ENCODE results near the gene ARHGAP22. TPM values are rescaled to one million over a fixed set of nuclear protein-coding genes. Genes with fewer than 3 reads are reported as not detected.
"Not testable (repeated sequence)": the region's sequence is repeated elsewhere in the genome, so short reads cannot be mapped to it uniquely, and the experiment has no call there.

The ARHGAP22 gene
- total and polyA plus RNA-seq, 2 donors (not counting 1 experiment from before 2014, with no cell fraction given), result 10.4 to 75.5 TPM

DNA sequence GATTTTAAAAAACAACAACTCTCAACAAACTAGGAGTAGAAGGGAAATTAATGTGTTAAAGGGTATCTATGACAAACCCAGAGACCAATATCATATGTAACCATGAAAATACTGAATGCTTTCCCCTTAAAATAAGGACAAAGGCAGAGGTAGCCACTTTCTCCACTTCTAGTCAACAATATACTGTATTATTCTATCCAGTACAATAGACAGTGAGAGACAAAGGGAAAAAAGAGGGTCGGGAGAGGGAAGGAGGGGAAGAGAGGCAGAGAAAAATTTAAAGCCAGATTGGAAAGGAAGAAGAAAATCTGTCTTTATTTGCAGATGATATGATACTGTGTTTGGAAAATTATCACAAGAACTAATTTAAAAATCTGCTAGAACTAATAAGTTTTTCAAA is 40.7 kb upstream of the ARHGAP22 start:
- Histone ChIP-seq H3K27me3 (ENCODE audit: control insufficient read depth, insufficient read depth, low read length) (no peaks in the 10 kb centered on the region), H3K4me3 (replicated peaks in 1 of 4; ENCODE audit: control extremely low read depth in 1 of 4, insufficient read depth in 1 of 4, low read depth in 3 of 4, low read length in 4 of 4) (no peak overlapping the region), H3K4me2 (ENCODE audit: extremely low read depth, insufficient read depth, low read length) (no peak overlapping the region), H2AFZ (ENCODE audit: low read length) (no peak overlapping the region), H3K79me2 (ENCODE audit: control insufficient read depth, insufficient read depth, low read length) (no peaks in the 10 kb centered on the region), H3K9ac (ENCODE audit: insufficient read depth, low read length) (no peak overlapping the region), H4K20me1 (ENCODE audit: control insufficient read depth, extremely low read depth, insufficient read depth, low read length) (no peaks in the 10 kb centered on the region), H3K36me3 (ENCODE audit: control insufficient read depth, insufficient read depth, low read length) (no peaks in the 10 kb centered on the region), H3K27ac (ENCODE audit: insufficient read depth, low read length) (no peak overlapping the region), H3K4me1 (ENCODE audit: control insufficient read depth, extremely low read depth, insufficient read depth, low read length) (no peaks in the 10 kb centered on the region), H3K9me3 (ENCODE audit: control insufficient read depth, insufficient read depth, low read depth, low read length) (no peaks in the 10 kb centered on the region)
- TF ChIP-seq CTCF (conservative IDR thresholded peaks at IDR 0.05 in 1 of 2, IDR thresholded peaks at IDR 0.05 in 1 of 2; ENCODE audit: low read depth in 1 of 2, low read length in 2 of 2), result no peak
- no peak for TF ChIP-seq EZH2 (IDR thresholded peaks at IDR 0.05; ENCODE audit: low read length, missing control alignments)
- no peak for DNase-seq (ENCODE audit: low read depth in 2 of 2)

- H3K27ac ChIP-seq (ENCODE audit: insufficient read depth, low read length); H4K20me1 ChIP-seq (ENCODE audit: control insufficient read depth, extremely low read depth, insufficient read depth, low read length); DNase-seq (ENCODE audit: low read depth in 2 of 2); H3K4me2 ChIP-seq (ENCODE audit: extremely low read depth, insufficient read depth, low read length); H3K36me3 ChIP-seq (ENCODE audit: control insufficient read depth, insufficient read depth, low read length); H3K9me3 ChIP-seq (ENCODE audit: control insufficient read depth, insufficient read depth, low read depth, low read length); H3K9ac ChIP-seq (ENCODE audit: insufficient read depth, low read length); H2AFZ ChIP-seq (ENCODE audit: low read length); H3K27me3 ChIP-seq (ENCODE audit: control insufficient read depth, insufficient read depth, low read length); H3K4me1 ChIP-seq (ENCODE audit: control insufficient read depth, extremely low read depth, insufficient read depth, low read length); H3K79me2 ChIP-seq (ENCODE audit: control insufficient read depth, insufficient read depth, low read length); H3K4me3 ChIP-seq (replicated peaks in 1 of 4; ENCODE audit: control extremely low read depth in 1 of 4, insufficient read depth in 1 of 4, low read depth in 3 of 4, low read length in 4 of 4): not testable (repeated sequence)
Measured at GRCh38 chr10:48641099-48641690, 36.3 kb upstream of the ARHGAP22 start.

GRCh38 chr10:48640326-48640725 is 35.5 kb upstream of the ARHGAP22 start:
- Histone ChIP-seq H3K27ac (ENCODE audit: insufficient read depth, low read length) (no peak overlapping the region), H3K36me3 (ENCODE audit: control insufficient read depth, insufficient read depth, low read length) (no peaks in the 10 kb centered on the region), H3K4me1 (ENCODE audit: control insufficient read depth, extremely low read depth, insufficient read depth, low read length) (peaks cover under 1% of the 10 kb centered on the region), H3K4me3 (replicated peaks in 1 of 4; ENCODE audit: control extremely low read depth in 1 of 4, insufficient read depth in 1 of 4, low read depth in 3 of 4, low read length in 4 of 4) (no peak overlapping the region), H4K20me1 (ENCODE audit: control insufficient read depth, extremely low read depth, insufficient read depth, low read length) (no peaks in the 10 kb centered on the region), H3K9me3 (ENCODE audit: control insufficient read depth, insufficient read depth, low read depth, low read length) (no peaks in the 10 kb centered on the region), H3K9ac (ENCODE audit: insufficient read depth, low read length) (no peak overlapping the region), H3K4me2 (ENCODE audit: extremely low read depth, insufficient read depth, low read length) (no peak overlapping the region), H2AFZ (ENCODE audit: low read length) (no peak overlapping the region), H3K79me2 (ENCODE audit: control insufficient read depth, insufficient read depth, low read length) (no peaks in the 10 kb centered on the region), H3K27me3 (ENCODE audit: control insufficient read depth, insufficient read depth, low read length) (no peaks in the 10 kb centered on the region)
- no peak for DNase-seq (ENCODE audit: low read depth in 2 of 2)
- TF ChIP-seq CTCF (conservative IDR thresholded peaks at IDR 0.05 in 1 of 2, IDR thresholded peaks at IDR 0.05 in 1 of 2; ENCODE audit: low read depth in 1 of 2, low read length in 2 of 2) (no peak), EZH2 (IDR thresholded peaks at IDR 0.05; ENCODE audit: low read length, missing control alignments) (no peak)
